H9 (cell line): ENCODE results near the gene GRIA4. TPM values are rescaled to one million over a fixed set of nuclear protein-coding genes. Genes with fewer than 3 reads are reported as not detected.

Experiments used
- DNase-seq: peaks from one replicate; pipeline ENCODE4 v3.0.0-alpha.2; 2017
- H2AFZ ChIP-seq: one replicate; pipeline ENCODE4 v1.6.1; 2013; ENCODE audit warnings: mild to moderate bottlenecking, low read length, control low read depth, moderate library complexity
- H2AK5ac ChIP-seq: 2 replicates; pipeline ENCODE4 v1.6.1; 2013; ENCODE audit warnings: low read length, control low read depth, mixed read lengths; ENCODE audit not compliant: insufficient read length
- H2BK120ac ChIP-seq: one replicate; pipeline ENCODE4 v1.6.1; 2013; ENCODE audit warnings: low read depth, mild to moderate bottlenecking, low read length, control low read depth, inconsistent platforms; ENCODE audit not compliant: poor library complexity, severe bottlenecking
- H2BK12ac ChIP-seq: 2 replicates; pipeline ENCODE4 v1.6.1; 2013; ENCODE audit warnings: low read length, control low read depth, mixed read lengths, low read depth; ENCODE audit not compliant: insufficient read length
- H2BK15ac ChIP-seq: 2 replicates; pipeline ENCODE4 v1.6.1; 2013; ENCODE audit warnings: low read depth, low read length, control low read depth
- H2BK20ac ChIP-seq: one replicate; pipeline ENCODE4 v1.6.1; 2013; ENCODE audit warnings: low read depth, mild to moderate bottlenecking, low read length, control low read depth, inconsistent platforms; ENCODE audit not compliant: poor library complexity, severe bottlenecking
- H2BK5ac ChIP-seq: 2 replicates; pipeline ENCODE4 v1.6.1; 2013; ENCODE audit warnings: low read length, control low read depth, mixed read lengths; ENCODE audit not compliant: insufficient read length
- H3K14ac ChIP-seq: 2 replicates; pipeline ENCODE4 v1.6.1; 2013; ENCODE audit warnings: low read length, control low read depth; ENCODE audit not compliant: insufficient read depth
- H3K18ac ChIP-seq: 2 replicates; pipeline ENCODE4 v1.6.1; 2013; ENCODE audit warnings: low read depth, mild to moderate bottlenecking, mixed read lengths, low read length, control low read depth; ENCODE audit not compliant: insufficient read length
- H3K23ac ChIP-seq: 2 replicates; pipeline ENCODE4 v1.6.1; 2013; ENCODE audit warnings: low read length, control low read depth, mixed read lengths, low read depth; ENCODE audit not compliant: insufficient read length
- H3K23me2 ChIP-seq: 2 replicates; pipeline ENCODE4 v1.6.1; 2013; ENCODE audit warnings: low read depth, mild to moderate bottlenecking, mixed read lengths, low read length, control low read depth; ENCODE audit not compliant: insufficient read length, poor library complexity, severe bottlenecking
- H3K27ac ChIP-seq: 2 replicates; pipeline ENCODE4 v1.5.1; 2013; ENCODE audit warnings: low read length, control low read depth, mixed read lengths, low read depth; ENCODE audit not compliant: insufficient read length
- H3K27me3 ChIP-seq: 2 replicates; pipeline ENCODE4 v1.6.1; 2013; ENCODE audit warnings: low read length, control low read depth, inconsistent platforms; ENCODE audit not compliant: insufficient read depth
- H3K4ac ChIP-seq: 2 replicates; pipeline ENCODE4 v1.6.1; 2013; ENCODE audit warnings: low read depth, mild to moderate bottlenecking, control low read depth, inconsistent platforms, low read length, moderate library complexity
- H3K4me1 ChIP-seq: 2 replicates; pipeline ENCODE4 v1.6.1; 2013; ENCODE audit warnings: low read length, control low read depth, inconsistent platforms; ENCODE audit not compliant: insufficient read depth
- H3K4me2 ChIP-seq: 2 replicates; pipeline ENCODE4 v1.6.1; 2013; ENCODE audit warnings: low read length, control low read depth, mixed read lengths; ENCODE audit not compliant: insufficient read length, insufficient read depth
- H3K56ac ChIP-seq: 2 replicates; pipeline ENCODE4 v1.6.1; 2013; ENCODE audit warnings: low read depth, mild to moderate bottlenecking, mixed read lengths, low read length, control low read depth; ENCODE audit not compliant: insufficient read length
- H3K79me1 ChIP-seq: 2 replicates; pipeline ENCODE4 v1.6.1; 2013; ENCODE audit warnings: low read depth, mild to moderate bottlenecking, moderate library complexity, low read length, control low read depth, inconsistent platforms; ENCODE audit not compliant: insufficient read depth, poor library complexity, severe bottlenecking
- H3K79me2 ChIP-seq: 2 replicates; pipeline ENCODE4 v1.6.1; 2013; ENCODE audit warnings: low read length, control low read depth, inconsistent platforms; ENCODE audit not compliant: insufficient read depth
- H3K9ac ChIP-seq: 2 replicates; pipeline ENCODE4 v1.6.1; 2013; ENCODE audit warnings: low read length, control low read depth, mixed read lengths; ENCODE audit not compliant: insufficient read length; ENCODE audit errors: extremely low read depth
- H3K9me3 ChIP-seq: one replicate; pipeline ENCODE4 v1.6.1; 2013; ENCODE audit warnings: low read depth, low read length, inconsistent platforms; ENCODE audit not compliant: control insufficient read depth
- H3T11ph ChIP-seq: one replicate; pipeline ENCODE4 v1.6.1; 2013; ENCODE audit warnings: mild to moderate bottlenecking, low read length, control low read depth, inconsistent platforms
- H4K20me1 ChIP-seq: one replicate; pipeline ENCODE4 v1.6.1; 2013; ENCODE audit not compliant: control insufficient read depth, insufficient read length, insufficient read depth
- H4K5ac ChIP-seq: 2 replicates; pipeline ENCODE4 v1.6.1; 2013; ENCODE audit warnings: low read depth, mild to moderate bottlenecking, mixed read lengths, low read length, control low read depth; ENCODE audit not compliant: insufficient read length
- H4K8ac ChIP-seq: replicated peaks from 2 replicates; pipeline ENCODE4 v1.6.1; 2013; ENCODE audit warnings: low read length, control low read depth, mixed read lengths, low read depth; ENCODE audit not compliant: insufficient read length
- H4K91ac ChIP-seq: 2 replicates; pipeline ENCODE4 v1.6.1; 2013; ENCODE audit warnings: low read depth, mild to moderate bottlenecking, moderate library complexity, mixed read lengths, low read length, control low read depth; ENCODE audit not compliant: insufficient read length
- H3K27ac Mint-ChIP-seq, 3 experiments: 2 replicates in 2 of 3; 3 replicates in 1 of 3; pipeline ENCODE4 v1.8.0; 2020 to 2021; ENCODE audit warnings: mixed read lengths in 3 of 3, mild to moderate bottlenecking in 1 of 3, moderate library complexity in 1 of 3
- H3K27me3 Mint-ChIP-seq: 2 replicates; pipeline ENCODE4 v1.8.0; 2021; ENCODE audit warnings: low read depth, mild to moderate bottlenecking, moderate library complexity, mixed read lengths
- H3K36me3 Mint-ChIP-seq, 3 experiments: 2 replicates in 2 of 3; 3 replicates in 1 of 3; pipeline ENCODE4 v1.8.0; 2020 to 2021; ENCODE audit warnings: low read depth in 3 of 3, mixed read lengths in 3 of 3; ENCODE audit not compliant: insufficient read depth in 1 of 3
- H3K4me1 Mint-ChIP-seq, 2 experiments: 2 replicates each; pipeline ENCODE4 v1.8.0; 2020; ENCODE audit warnings: mixed read lengths in 2 of 2
- H3K4me3 Mint-ChIP-seq, 2 experiments: 2 replicates in 1 of 2; 3 replicates in 1 of 2; pipeline ENCODE4 v1.8.0; 2020 to 2021; ENCODE audit warnings: mild to moderate bottlenecking in 2 of 2, mixed read lengths in 2 of 2, moderate library complexity in 1 of 2
- H3K9me3 Mint-ChIP-seq, 2 experiments: 2 replicates in 1 of 2; 3 replicates in 1 of 2; pipeline ENCODE4 v1.8.0; 2020; ENCODE audit warnings: mild to moderate bottlenecking in 2 of 2, mixed read lengths in 2 of 2, moderate library complexity in 1 of 2
- WGBS: extraction: QIAGEN DNeasy Blood & Tissue Kit; methylation state at CpG from one replicate; pipeline ENCODE4 v1.1.7; 2013; ENCODE audit warnings: missing lambda C conversion rate, low lambda C conversion rate, mixed read lengths; ENCODE audit not compliant: insufficient read length; ENCODE audit errors: extremely low coverage; 5-methylcytosine and 5-hydroxymethylcytosine counted together
- total RNA-seq: library from RNA; stranded (reverse); gene quantifications from 2 replicates; pipeline ENCODE4 v1.2.1, GENCODE V29; 2021
- TF ChIP-seq, protein P1 (sequence below): fragments of 200-600 bp; sonication (generic); conservative IDR thresholded peaks from 3 replicates; pipeline ENCODE4 v1.8.0; 2021; ENCODE audit warnings: antibody characterized with exemption, mild to moderate bottlenecking

The GRIA4 gene
- total RNA-seq, 1 experiment from 2014 or later = 0.83 TPM

DNA sequence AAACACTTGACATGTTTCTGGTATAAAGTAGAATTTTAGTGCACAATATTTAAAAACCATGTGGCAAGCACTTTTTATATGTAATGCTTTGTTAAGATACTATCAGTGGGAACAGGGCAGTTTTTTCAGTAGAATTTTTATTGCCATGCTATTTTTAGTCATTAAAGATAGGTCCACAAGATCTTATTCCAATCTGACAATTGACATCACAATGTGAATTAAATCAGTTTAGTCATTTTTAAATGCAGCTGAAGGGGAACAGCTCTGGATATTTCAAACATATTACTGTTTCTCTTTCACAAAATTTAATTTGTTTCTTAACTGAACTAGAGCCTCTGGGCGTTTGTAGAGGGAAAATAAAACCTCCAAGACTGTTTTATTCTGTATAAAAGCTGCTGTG, 218.0 kb downstream of the GRIA4 start:
- Histone ChIP-seq H3K27me3 (no peaks in the 10 kb centered on the region), H2BK20ac (no peak overlapping the region), H2BK15ac (no peak overlapping the region), H3K56ac (no peak overlapping the region), H2BK12ac (no peak overlapping the region), H2BK5ac (no peak overlapping the region), H3K4me2 (no peak overlapping the region), H3K9me3 (no peaks in the 10 kb centered on the region), H4K8ac (no peak overlapping the region), H4K5ac (no peak overlapping the region), H3K23me2 (no peaks in the 10 kb centered on the region), H2BK120ac (no peak overlapping the region), H4K91ac (no peak overlapping the region), H3K79me2 (no peaks in the 10 kb centered on the region), H3K4ac (no peak overlapping the region), H4K20me1 (no peaks in the 10 kb centered on the region), H3K27ac (no peak overlapping the region), H3K14ac (no peak overlapping the region), H3T11ph (no peak overlapping the region), H3K9ac (no peak overlapping the region), H2AK5ac (no peak overlapping the region), H3K23ac (no peak overlapping the region), H2AFZ (no peak overlapping the region), H3K18ac (no peak overlapping the region), H3K4me1 (no peaks in the 10 kb centered on the region; the same call in 1 of the 2 replicates), H3K79me1 (no peaks in the 10 kb centered on the region)
- Mint-ChIP-seq H3K27me3 (no peaks in the 10 kb centered on the region), H3K9me3 (no peaks in the 10 kb centered on the region), H3K36me3 (no peaks in the 10 kb centered on the region), H3K4me3 (no peak overlapping the region), H3K27ac (no peak overlapping the region), H3K4me1 (peaks cover 0 to under 1% of the 10 kb centered on the region in 2 experiments; a peak in 1 of 4 replicates)
- DNase-seq = no peak
- TF ChIP-seq, protein P1, sequence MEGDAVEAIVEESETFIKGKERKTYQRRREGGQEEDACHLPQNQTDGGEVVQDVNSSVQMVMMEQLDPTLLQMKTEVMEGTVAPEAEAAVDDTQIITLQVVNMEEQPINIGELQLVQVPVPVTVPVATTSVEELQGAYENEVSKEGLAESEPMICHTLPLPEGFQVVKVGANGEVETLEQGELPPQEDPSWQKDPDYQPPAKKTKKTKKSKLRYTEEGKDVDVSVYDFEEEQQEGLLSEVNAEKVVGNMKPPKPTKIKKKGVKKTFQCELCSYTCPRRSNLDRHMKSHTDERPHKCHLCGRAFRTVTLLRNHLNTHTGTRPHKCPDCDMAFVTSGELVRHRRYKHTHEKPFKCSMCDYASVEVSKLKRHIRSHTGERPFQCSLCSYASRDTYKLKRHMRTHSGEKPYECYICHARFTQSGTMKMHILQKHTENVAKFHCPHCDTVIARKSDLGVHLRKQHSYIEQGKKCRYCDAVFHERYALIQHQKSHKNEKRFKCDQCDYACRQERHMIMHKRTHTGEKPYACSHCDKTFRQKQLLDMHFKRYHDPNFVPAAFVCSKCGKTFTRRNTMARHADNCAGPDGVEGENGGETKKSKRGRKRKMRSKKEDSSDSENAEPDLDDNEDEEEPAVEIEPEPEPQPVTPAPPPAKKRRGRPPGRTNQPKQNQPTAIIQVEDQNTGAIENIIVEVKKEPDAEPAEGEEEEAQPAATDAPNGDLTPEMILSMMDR = no peak
- WGBS = no CpG with 5 or more reads among the region's 1 CpG
